HEK293 (cell line): ENCODE results near the gene CHCHD6.

Source experiments
- GFI1B ChIP-seq: fragments of 450-650 bp; formaldehyde crosslinking; IDR thresholded peaks from 2 replicates; pipeline ENCODE4 v1.5.1; 2016; ENCODE audit warnings: missing biosample characterization, missing genetic modification characterization
- SETDB1 ChIP-seq: IDR thresholded peaks from one replicate; pipeline ENCODE4 v1.6.1; 2017; ENCODE audit warnings: mild to moderate bottlenecking, low read length, moderate library complexity, mixed read lengths; ENCODE audit not compliant: insufficient read length
- TCF7L2 ChIP-seq: IDR thresholded peaks from 2 replicates; pipeline ENCODE4 v1.6.1; 2011; ENCODE audit warnings: low read depth, mild to moderate bottlenecking, inconsistent platforms, low read length, moderate library complexity, borderline replicate concordance
- ZNF274 ChIP-seq, 2 experiments: fragments of 200-500 bp in 1 of 2; fragments of 450-650 bp in 1 of 2; sonication (Bioruptor generic) in 1 of 2; formaldehyde crosslinking in 1 of 2; IDR thresholded peaks; 2 replicates each; pipeline versions ENCODE4 v1.5.1 to v1.6.1; 2014 to 2016; ENCODE audit warnings: borderline replicate concordance in 1 of 2, inconsistent platforms in 1 of 2, low read length in 1 of 2, missing biosample characterization in 1 of 2, missing genetic modification characterization in 1 of 2
- ZNF677 ChIP-seq: fragments of 450-650 bp; IDR thresholded peaks from 2 replicates; pipeline ENCODE4 v1.5.0; 2018; ENCODE audit warnings: missing biosample characterization, mild to moderate bottlenecking, missing genetic modification characterization, moderate library complexity
- ZSCAN30 ChIP-seq: fragments of 450-650 bp; IDR thresholded peaks from 2 replicates; pipeline ENCODE4 v1.5.1; 2018; ENCODE audit warnings: missing biosample characterization, mild to moderate bottlenecking, missing genetic modification characterization, moderate library complexity
- TF ChIP-seq, protein P1 (sequence below): fragments of 450-650 bp; formaldehyde crosslinking; IDR thresholded peaks from 2 replicates; pipeline ENCODE4 v1.5.1; 2016; ENCODE audit warnings: missing biosample characterization, missing genetic modification characterization
- TF ChIP-seq, protein P2 (sequence below): fragments of 450-650 bp; IDR thresholded peaks from 2 replicates; pipeline ENCODE4 v1.5.1; 2018; ENCODE audit warnings: missing biosample characterization, missing genetic modification characterization
- TF ChIP-seq, protein P3 (sequence below): fragments of 450-650 bp; formaldehyde crosslinking; IDR thresholded peaks from 2 replicates; pipeline ENCODE4 v1.5.1; 2016; ENCODE audit warnings: missing biosample characterization, missing genetic modification characterization
- TF ChIP-seq, protein P4 (sequence below): fragments of 450-650 bp; formaldehyde crosslinking; IDR thresholded peaks from 2 replicates; pipeline ENCODE4 v1.5.1; 2016; ENCODE audit warnings: missing biosample characterization, missing genetic modification characterization
- TF ChIP-seq, protein P5 (sequence below): fragments of 450-650 bp; formaldehyde crosslinking; IDR thresholded peaks from 2 replicates; pipeline ENCODE4 v1.5.1; 2016; ENCODE audit warnings: missing biosample characterization, missing genetic modification characterization
- TF ChIP-seq, protein P6 (sequence below): fragments of 450-650 bp; formaldehyde crosslinking; IDR thresholded peaks from 2 replicates; pipeline ENCODE4 v1.5.1; 2017; ENCODE audit warnings: missing biosample characterization, missing genetic modification characterization
- TF ChIP-seq, protein P7 (sequence below): fragments of 450-650 bp; formaldehyde crosslinking; IDR thresholded peaks from 2 replicates; pipeline ENCODE4 v1.5.0; 2017; ENCODE audit warnings: missing biosample characterization, missing genetic modification characterization, borderline replicate concordance
- TF ChIP-seq, protein P8 (sequence below): fragments of 450-650 bp; formaldehyde crosslinking; optimal IDR thresholded peaks from 2 replicates; pipeline ENCODE3; 2016; ENCODE audit warnings: missing biosample characterization, mild to moderate bottlenecking, missing genetic modification characterization

DNA sequence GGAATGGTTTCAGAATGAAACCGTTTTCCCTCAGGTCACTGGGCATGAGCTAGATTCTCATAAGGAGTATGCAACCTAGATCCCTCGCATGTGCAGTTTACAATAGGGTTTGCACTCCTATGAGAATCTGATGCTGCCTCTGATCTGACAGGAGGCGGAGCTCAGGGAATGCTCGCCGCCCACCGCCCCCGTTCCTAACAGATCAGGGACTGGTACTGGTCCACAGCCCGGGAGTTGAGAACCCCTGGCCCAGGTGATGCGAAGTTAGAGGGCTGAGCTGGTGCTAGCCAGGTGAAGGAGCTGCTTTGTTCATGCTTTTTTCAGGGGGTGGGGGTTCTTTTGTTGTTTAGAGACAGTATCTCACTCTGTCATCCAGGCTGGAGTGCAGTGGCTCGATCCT, 263.3 kb downstream of the CHCHD6 start:
- TF ChIP-seq, protein P1, sequence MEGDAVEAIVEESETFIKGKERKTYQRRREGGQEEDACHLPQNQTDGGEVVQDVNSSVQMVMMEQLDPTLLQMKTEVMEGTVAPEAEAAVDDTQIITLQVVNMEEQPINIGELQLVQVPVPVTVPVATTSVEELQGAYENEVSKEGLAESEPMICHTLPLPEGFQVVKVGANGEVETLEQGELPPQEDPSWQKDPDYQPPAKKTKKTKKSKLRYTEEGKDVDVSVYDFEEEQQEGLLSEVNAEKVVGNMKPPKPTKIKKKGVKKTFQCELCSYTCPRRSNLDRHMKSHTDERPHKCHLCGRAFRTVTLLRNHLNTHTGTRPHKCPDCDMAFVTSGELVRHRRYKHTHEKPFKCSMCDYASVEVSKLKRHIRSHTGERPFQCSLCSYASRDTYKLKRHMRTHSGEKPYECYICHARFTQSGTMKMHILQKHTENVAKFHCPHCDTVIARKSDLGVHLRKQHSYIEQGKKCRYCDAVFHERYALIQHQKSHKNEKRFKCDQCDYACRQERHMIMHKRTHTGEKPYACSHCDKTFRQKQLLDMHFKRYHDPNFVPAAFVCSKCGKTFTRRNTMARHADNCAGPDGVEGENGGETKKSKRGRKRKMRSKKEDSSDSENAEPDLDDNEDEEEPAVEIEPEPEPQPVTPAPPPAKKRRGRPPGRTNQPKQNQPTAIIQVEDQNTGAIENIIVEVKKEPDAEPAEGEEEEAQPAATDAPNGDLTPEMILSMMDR: no peak
- TF ChIP-seq, protein P2, sequence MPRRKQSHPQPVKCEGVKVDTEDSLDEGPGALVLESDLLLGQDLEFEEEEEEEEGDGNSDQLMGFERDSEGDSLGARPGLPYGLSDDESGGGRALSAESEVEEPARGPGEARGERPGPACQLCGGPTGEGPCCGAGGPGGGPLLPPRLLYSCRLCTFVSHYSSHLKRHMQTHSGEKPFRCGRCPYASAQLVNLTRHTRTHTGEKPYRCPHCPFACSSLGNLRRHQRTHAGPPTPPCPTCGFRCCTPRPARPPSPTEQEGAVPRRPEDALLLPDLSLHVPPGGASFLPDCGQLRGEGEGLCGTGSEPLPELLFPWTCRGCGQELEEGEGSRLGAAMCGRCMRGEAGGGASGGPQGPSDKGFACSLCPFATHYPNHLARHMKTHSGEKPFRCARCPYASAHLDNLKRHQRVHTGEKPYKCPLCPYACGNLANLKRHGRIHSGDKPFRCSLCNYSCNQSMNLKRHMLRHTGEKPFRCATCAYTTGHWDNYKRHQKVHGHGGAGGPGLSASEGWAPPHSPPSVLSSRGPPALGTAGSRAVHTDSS: no peak
- TF ChIP-seq, protein P3, sequence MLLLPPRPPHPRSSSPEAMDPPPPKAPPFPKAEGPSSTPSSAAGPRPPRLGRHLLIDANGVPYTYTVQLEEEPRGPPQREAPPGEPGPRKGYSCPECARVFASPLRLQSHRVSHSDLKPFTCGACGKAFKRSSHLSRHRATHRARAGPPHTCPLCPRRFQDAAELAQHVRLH (tag by site-specific recombination): no peak
- TF ChIP-seq ZSCAN30: no peak
- no peak for TF ChIP-seq ZNF274 (IDR thresholded peaks at IDR 0.05; ENCODE audit: low read length)
- no peak for TF ChIP-seq ZNF274 (tag by site-specific recombination; IDR thresholded peaks at IDR 0.05; ENCODE audit: borderline replicate concordance)
- TF ChIP-seq, protein P4, sequence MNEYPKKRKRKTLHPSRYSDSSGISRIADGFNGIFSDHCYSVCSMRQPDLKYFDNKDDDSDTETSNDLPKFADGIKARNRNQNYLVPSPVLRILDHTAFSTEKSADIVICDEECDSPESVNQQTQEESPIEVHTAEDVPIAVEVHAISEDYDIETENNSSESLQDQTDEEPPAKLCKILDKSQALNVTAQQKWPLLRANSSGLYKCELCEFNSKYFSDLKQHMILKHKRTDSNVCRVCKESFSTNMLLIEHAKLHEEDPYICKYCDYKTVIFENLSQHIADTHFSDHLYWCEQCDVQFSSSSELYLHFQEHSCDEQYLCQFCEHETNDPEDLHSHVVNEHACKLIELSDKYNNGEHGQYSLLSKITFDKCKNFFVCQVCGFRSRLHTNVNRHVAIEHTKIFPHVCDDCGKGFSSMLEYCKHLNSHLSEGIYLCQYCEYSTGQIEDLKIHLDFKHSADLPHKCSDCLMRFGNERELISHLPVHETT (tag by site-specific recombination): no peak
- TF ChIP-seq, protein P5, sequence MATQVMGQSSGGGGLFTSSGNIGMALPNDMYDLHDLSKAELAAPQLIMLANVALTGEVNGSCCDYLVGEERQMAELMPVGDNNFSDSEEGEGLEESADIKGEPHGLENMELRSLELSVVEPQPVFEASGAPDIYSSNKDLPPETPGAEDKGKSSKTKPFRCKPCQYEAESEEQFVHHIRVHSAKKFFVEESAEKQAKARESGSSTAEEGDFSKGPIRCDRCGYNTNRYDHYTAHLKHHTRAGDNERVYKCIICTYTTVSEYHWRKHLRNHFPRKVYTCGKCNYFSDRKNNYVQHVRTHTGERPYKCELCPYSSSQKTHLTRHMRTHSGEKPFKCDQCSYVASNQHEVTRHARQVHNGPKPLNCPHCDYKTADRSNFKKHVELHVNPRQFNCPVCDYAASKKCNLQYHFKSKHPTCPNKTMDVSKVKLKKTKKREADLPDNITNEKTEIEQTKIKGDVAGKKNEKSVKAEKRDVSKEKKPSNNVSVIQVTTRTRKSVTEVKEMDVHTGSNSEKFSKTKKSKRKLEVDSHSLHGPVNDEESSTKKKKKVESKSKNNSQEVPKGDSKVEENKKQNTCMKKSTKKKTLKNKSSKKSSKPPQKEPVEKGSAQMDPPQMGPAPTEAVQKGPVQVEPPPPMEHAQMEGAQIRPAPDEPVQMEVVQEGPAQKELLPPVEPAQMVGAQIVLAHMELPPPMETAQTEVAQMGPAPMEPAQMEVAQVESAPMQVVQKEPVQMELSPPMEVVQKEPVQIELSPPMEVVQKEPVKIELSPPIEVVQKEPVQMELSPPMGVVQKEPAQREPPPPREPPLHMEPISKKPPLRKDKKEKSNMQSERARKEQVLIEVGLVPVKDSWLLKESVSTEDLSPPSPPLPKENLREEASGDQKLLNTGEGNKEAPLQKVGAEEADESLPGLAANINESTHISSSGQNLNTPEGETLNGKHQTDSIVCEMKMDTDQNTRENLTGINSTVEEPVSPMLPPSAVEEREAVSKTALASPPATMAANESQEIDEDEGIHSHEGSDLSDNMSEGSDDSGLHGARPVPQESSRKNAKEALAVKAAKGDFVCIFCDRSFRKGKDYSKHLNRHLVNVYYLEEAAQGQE (tag by site-specific recombination): no peak
- TF ChIP-seq, protein P6, sequence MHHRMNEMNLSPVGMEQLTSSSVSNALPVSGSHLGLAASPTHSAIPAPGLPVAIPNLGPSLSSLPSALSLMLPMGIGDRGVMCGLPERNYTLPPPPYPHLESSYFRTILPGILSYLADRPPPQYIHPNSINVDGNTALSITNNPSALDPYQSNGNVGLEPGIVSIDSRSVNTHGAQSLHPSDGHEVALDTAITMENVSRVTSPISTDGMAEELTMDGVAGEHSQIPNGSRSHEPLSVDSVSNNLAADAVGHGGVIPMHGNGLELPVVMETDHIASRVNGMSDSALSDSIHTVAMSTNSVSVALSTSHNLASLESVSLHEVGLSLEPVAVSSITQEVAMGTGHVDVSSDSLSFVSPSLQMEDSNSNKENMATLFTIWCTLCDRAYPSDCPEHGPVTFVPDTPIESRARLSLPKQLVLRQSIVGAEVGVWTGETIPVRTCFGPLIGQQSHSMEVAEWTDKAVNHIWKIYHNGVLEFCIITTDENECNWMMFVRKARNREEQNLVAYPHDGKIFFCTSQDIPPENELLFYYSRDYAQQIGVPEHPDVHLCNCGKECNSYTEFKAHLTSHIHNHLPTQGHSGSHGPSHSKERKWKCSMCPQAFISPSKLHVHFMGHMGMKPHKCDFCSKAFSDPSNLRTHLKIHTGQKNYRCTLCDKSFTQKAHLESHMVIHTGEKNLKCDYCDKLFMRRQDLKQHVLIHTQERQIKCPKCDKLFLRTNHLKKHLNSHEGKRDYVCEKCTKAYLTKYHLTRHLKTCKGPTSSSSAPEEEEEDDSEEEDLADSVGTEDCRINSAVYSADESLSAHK (tag by site-specific recombination): no peak
- TF ChIP-seq SETDB1: no peak
- TF ChIP-seq TCF7L2: no peak
- TF ChIP-seq, protein P7, sequence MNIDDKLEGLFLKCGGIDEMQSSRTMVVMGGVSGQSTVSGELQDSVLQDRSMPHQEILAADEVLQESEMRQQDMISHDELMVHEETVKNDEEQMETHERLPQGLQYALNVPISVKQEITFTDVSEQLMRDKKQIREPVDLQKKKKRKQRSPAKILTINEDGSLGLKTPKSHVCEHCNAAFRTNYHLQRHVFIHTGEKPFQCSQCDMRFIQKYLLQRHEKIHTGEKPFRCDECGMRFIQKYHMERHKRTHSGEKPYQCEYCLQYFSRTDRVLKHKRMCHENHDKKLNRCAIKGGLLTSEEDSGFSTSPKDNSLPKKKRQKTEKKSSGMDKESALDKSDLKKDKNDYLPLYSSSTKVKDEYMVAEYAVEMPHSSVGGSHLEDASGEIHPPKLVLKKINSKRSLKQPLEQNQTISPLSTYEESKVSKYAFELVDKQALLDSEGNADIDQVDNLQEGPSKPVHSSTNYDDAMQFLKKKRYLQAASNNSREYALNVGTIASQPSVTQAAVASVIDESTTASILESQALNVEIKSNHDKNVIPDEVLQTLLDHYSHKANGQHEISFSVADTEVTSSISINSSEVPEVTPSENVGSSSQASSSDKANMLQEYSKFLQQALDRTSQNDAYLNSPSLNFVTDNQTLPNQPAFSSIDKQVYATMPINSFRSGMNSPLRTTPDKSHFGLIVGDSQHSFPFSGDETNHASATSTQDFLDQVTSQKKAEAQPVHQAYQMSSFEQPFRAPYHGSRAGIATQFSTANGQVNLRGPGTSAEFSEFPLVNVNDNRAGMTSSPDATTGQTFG (tag by site-specific recombination): no peak
- TF ChIP-seq, protein P8, sequence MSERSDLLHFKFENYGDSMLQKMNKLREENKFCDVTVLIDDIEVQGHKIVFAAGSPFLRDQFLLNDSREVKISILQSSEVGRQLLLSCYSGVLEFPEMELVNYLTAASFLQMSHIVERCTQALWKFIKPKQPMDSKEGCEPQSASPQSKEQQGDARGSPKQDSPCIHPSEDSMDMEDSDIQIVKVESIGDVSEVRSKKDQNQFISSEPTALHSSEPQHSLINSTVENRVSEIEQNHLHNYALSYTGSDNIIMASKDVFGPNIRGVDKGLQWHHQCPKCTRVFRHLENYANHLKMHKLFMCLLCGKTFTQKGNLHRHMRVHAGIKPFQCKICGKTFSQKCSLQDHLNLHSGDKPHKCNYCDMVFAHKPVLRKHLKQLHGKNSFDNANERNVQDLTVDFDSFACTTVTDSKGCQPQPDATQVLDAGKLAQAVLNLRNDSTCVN (tag by site-specific recombination): no peak
- TF ChIP-seq GFI1B (tag by site-specific recombination): no peak
- no peak for TF ChIP-seq ZNF677 (tag by site-specific recombination)
